ENCODE measurements around the gene ZFYVE26.
"Not testable (repeated sequence)": the region's sequence is repeated elsewhere in the genome, so short reads cannot be mapped to it uniquely, and the experiment has no call there.

ZFYVE26 gene

DNA sequence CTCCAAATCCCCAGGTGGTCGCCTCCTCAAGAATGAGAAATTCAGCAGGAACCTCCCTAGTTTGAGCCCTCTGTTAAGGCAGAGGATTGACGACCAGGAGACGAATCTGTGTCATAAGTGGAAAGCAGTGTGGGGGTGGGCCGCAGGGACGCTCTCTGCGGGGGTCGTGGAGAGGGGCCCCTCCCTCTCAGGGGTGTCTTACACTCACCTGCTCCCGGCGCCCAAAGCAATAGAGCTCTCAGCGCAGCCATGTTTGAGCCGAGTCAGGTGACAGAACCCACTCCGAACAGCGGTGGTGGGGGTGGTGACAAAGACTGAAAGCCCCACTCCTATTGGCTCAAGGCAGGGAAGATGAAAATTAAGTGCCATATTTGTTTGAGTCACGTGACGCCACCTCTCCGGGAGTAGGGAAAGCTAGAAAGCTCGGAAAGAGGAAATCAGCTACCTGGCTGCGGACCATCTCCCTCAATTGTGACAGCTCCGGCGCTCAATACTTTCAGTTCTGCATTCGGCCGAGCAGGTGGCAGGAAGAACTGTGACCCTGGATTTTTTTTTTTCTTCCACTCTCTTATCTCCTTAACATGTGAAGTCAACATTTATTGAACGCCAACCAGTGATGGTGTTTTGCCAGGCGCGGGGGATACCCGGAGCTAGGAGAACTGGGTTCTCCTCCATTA, at the start of gene ZFYVE26:
ZFYVE26 (minus strand) TSS at position 265 of the 677 bp plus-strand sequence. CDS start 627 bp downstream, outside the sequence.
- peak; percentile 80 for DNase-seq (ENCODE audit: low read depth)

DNA sequence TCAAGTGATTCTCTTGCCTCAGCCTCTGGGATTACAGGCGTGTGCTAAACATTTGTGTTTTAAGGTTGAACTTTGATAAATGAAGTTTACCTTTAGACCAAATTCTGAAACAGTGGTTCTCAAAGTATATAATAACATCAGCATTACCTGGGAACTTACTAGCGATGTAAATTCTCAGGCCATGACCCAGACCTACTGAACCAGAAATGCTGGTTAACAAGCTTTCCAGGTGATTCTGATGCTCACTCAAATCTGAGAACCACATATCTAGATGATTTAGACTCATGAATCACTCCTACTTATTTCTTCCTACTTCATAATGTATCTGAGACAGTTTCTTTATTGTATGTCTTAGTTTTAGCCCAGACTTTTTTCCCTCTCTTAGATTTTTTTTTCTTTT, 46.8 kb upstream of the ZFYVE26 start:
- DNase-seq (ENCODE audit: low read depth): no peak

DNA sequence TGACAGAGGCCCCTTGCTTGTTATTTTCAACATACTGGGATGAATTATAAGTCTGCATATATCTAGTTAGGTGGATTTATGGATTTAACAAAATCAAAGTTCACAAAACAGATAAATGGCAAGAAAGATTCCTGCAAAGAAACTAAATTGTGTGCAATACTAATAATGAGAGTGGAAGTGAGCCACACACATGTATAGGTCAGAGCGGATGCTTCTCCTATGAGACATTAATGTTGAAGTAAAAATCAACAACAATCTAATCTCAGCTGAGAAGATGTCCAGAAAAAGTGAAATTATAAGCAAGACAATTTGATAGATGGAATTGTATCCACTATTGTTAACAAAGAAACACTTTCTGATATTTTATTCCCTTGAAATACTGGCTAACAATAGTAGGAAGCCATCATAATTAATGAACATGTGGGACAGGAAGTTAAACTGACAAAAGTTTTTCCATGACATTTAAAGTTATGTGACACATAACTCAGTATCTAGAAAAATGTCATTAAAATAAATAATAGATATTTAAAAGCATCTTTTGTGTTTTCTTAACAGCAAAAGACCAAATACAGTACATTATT, 42.9 kb upstream of the ZFYVE26 start:
- no peak for DNase-seq (ENCODE audit: low read depth)

DNA sequence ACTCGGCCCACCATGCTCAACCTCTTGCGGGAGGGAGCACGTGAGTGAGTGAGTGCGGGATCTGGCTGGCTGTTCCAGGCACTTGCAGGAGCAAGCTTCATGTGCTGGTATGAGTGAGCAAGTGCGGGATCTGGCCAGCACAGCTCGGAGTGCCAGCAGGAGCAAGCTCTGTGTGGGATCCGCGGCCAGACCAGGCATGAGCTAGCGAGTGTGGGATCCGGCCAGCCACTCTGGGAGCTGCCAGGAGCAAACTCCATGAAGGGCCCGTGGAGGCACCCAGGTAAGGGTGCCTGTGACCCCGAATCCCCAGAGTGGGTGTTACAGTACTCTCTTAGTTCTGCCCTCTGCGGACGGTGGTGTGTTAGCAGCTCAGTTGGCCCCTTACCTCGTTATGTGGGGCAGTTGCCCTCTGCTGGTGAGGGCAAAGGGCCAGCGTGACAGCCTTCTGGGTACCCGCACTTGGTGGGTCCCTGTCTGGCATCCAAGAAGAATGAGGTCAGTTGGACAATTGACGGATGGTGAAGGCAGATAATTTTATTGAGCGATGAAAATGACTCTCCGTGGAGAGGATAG, 41.5 kb upstream of the ZFYVE26 start:
- DNase-seq (ENCODE audit: low read depth): no peak

DNA sequence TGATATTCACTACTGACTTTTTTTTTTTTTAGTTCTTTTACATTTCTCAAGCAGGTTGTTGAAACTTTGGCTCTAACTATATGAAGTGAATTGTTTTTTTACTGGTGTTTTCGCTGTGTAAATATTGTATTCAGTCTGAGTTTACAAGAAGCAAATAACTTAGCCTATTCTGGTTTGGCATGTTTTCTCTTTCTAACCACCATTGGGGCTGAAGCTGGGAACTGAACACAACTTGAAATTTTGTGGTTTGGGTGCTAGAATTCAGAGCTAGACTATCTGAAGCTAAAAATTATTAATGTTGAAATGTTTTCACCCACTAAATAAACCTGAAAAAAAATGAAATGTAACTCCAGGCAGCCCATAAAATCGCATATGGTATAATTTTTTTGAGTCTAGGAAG, 40.4 kb upstream of the ZFYVE26 start:
- DNase-seq (ENCODE audit: low read depth): no peak

DNA sequence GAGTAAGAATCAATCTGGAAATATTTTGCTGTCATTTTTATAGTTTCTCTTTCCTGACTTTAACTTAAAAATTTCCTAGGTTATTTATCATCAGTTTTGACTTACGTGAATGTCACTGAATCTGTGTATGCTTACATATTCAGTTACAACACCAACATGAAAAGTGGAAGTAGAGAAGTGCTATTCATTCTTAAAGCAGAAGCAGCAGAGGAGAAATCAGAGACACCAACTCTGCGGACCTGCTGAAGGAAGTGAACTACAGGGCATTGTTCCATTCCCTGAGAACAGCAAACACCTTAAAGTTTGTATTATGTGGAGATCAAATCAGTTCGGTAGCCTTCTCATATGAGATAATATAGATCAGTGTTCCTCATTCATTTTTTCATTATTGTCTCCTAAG, 37.3 kb upstream of the ZFYVE26 start:
- no peak for DNase-seq (ENCODE audit: low read depth)

DNA sequence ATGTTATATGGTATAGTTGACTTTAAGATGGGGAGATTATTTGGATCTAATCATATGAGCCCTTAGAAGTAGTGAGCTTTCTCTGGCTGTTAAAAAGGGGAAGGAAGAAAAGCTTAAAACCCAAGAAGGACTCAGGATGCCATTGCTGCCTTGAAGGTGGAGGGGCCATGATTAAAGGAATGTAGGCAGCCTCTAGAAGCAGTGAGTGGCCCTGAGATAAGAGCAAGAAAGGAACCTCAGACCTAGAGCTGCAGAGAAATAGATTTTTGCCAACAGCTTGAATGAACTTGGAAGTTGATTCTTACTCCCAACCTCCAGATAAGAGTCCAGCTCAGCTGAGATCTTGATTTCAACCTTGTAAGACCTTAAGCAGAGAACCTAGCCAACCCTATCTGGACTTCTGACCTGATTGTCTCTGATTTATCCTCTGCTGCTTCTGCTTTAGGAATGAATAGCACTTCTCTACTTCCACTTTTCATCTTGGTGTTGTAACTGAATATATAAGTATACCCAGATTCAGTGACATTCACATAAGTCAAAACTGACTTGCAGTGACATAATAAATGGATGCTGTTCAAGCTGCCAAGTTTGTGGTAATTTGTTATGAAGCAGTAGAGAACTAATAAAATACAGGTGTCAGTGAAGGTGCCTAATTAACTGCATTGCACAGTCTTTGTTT, 36.7 kb upstream of the ZFYVE26 start:
- DNase-seq (ENCODE audit: low read depth): no peak

DNA sequence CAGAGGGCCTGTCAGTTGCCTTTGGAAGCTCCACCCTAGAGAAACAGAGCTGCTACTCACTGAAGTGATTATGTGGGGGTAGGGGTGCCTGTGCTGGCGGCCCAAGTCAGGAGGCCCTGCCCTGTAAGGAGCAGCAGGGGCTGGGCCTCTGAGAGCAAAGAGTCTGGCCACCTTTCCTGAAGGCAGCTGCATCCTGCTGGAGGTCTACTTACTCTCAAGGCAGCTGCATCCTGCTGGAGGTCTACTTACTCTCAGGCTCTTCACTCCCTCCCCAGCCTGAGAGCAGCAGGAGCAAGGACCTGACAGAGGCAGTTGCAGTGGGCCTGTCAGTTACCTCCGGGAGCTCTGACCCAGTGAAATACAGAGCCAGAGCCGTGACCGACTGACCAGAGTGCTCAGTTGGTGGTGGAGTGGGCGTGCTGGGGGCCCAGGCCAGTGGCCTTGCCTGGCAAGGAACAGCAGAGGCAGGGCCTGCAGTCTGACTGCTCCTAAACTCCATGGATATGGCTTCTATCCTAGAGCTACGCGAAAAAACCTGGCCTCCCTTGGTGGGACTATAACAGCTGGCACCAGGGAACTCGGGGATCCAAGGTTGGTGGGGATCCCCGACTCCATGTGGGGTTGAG, 35.5 kb upstream of the ZFYVE26 start:
- DNase-seq (ENCODE audit: low read depth): no peak

DNA sequence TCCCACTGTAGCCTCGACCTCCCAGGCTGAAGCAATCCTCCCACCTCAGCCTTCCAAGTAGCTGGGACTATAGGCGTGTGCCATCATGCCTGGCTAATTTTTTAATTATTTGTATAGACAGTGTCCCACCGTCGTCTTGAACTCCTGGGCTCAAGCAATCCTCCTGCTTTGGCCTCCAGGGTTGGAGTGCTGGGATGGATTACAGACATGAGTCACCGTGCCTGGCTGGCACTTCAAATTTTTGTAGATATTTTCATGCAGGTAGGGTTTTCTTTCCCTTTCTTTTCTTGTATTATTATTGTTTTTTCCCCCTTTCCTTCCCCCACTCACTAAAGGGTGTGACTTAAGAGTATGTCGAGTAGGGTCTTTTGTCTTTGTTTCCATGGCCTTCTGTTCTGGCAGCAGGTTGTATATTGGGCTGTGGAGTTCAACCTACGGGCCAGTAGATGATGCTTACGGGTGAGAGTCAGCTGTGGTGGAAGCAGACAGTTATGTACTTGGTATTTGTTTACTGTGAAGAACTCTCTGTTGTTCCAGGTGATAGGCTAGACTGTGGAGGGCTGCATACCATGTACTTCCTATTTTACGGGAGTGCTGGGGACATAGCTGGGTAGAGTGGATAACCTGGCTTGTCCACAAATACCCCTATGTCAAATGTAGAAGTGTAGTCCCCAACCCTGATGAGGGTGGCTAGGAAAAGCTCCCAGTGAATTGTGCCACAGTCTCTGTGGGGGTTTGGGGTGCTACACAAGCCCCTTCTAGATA, 33.9 kb upstream of the ZFYVE26 start:
- DNase-seq (ENCODE audit: low read depth): no peak

DNA sequence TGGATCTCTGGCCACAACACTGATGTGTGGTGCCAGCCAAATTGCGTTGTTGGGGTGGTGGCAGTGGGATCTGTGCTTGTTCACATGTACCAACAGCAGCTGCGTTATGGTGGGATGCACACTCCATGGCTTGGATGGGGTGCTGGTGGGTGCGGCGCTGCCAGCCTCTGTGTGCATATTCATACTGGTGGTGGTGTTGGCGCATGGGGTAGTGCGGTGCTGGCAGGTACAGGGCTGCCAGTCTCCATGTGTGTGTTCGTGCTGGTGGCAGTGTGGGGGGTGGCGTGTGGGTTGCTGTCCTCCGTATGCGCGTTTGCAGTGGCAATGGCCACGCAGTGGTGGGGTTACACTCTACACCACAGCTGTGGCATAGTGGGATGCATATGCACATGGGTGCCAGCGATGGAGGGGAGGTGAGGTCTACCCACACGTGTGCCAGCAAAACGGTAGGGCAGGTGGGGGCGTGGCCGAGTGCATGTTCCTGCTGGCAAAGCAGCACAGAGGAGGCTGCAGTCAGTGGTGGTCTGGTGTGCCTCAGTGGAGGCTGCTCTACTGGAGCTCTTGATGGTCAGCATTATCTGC, 29.7 kb upstream of the ZFYVE26 start:
- DNase-seq (ENCODE audit: low read depth): no peak

DNA sequence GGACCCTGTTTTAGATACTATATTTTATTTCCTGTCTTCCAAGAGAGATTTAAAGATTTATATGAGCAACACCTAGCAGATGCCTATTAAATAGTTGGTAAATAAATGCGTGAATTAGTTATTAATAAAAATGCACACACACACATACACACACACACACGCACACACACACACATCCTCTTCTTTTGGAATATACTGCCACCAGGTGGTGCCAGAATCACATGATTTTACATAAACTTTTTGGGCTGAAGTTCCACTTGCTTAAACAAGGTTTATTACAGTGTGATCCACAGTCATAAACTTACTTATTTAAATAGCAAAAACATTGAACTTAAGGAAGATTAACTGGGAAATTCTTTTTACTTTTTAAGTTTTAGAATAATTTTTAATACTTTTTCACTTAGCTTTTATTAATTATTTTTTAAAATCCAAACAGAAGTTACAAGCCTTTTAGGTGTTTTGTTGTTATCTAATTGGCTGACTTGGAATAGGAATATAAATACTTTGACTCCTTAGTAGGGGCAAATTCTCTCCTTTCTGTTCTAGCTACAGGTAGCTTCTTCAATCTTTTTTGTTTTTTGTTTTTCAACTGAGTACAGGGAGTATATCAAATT, 20.7 kb upstream of the ZFYVE26 start:
- DNase-seq (ENCODE audit: low read depth): peak; percentile 24

DNA sequence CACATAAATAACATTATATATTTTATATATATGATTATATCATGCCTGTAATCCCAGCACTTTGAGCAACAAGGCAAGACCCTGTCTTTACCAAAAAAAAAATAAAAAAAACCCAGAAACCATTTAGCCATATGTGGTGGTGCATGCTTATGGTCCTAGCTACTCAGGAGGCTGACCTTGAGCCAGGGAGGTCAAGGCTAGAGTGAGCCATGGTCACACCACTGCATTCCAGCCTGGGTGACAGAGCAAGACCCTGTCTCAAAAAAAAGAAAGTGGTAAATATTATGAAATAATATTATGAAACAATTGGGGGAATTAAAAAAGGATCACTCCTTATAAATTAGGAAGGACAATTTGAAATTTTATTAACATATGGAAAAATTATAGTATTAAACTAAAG, 19.2 kb upstream of the ZFYVE26 start:
- DNase-seq (ENCODE audit: low read depth): no peak

DNA sequence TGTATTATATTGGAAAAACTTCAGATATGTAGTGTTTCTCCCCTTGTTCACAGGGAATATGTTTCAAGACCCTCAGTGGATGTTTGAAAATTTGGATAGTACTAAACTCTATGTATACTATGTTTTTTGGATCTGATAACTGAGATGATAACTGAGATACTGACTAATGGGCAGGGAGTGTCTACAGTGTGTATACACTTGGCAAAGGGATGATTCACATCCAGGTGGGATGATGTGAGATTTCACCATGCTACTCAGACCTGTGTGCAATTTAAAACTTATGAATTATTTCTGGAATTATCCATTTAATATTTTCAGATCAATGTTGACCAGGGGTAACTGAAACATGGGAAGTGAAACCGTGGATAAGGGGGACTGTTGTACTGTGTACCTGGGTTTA, 17.0 kb upstream of the ZFYVE26 start:
- DNase-seq (ENCODE audit: low read depth): no peak

DNA sequence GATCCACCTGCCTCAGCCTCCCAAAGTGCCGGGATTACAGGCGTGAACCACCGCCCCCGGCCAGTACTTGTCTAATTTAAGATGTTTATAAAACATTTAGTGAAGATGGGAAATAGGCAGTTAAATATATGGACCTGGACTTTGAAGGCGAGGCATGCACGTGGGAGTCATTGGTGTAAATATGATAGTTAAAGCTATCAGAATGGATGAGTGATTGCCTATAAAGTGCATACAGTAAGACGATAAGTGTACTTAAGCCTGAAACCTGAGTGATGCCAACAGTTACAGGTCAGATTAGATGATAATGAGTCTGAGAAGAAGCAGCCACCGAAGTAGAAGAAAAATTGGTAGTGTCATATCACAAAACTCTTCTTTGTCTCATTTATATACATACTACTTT, 14.7 kb upstream of the ZFYVE26 start:
- no peak for DNase-seq (ENCODE audit: low read depth)

DNA sequence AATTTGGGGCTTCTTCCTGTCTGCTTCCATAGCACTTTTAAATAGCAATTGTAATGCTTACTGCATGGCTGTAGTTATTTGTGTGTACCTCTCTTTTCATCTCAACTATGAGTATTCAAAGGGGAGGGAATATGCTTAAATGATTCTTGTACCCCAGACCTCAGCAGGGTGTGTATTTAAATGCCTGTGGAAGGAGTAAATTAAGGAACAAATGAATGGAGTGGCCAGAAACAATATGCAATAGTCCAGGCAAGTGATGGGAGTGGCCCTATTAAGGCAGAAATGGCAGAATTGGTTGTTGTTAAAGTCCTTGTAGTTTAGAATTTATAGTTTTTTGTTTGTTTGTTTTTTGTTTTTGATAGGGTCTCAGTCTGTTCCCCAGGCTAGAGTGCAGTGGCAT, 4.7 kb upstream of the ZFYVE26 start:
- DNase-seq (ENCODE audit: low read depth): no peak

DNA sequence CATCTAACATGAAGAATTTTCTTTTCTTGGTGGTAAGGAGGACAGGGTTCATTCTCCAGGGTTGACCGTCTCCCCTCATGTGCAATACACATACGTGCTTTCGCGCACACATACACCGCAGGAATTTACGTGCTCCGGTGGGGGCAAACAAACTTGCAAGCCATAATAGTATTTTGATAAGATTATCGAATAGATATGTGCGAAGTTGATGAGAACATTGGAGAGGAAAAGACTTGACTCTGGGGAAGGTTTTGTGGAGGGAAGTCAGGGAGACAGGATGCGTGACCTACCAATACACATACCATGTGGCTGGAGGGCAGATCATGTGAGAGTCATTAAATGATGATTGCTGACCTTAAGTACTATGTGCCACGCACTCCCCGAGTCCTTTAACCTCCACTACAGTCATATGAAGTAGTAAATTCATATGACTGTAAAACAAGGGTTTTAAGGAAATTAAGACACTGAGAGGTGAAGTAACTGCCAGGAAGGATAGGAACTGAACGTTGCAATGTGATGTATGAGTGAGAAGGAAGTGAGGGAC, 4.1 kb upstream of the ZFYVE26 start:
- DNase-seq (ENCODE audit: low read depth): no peak

DNA sequence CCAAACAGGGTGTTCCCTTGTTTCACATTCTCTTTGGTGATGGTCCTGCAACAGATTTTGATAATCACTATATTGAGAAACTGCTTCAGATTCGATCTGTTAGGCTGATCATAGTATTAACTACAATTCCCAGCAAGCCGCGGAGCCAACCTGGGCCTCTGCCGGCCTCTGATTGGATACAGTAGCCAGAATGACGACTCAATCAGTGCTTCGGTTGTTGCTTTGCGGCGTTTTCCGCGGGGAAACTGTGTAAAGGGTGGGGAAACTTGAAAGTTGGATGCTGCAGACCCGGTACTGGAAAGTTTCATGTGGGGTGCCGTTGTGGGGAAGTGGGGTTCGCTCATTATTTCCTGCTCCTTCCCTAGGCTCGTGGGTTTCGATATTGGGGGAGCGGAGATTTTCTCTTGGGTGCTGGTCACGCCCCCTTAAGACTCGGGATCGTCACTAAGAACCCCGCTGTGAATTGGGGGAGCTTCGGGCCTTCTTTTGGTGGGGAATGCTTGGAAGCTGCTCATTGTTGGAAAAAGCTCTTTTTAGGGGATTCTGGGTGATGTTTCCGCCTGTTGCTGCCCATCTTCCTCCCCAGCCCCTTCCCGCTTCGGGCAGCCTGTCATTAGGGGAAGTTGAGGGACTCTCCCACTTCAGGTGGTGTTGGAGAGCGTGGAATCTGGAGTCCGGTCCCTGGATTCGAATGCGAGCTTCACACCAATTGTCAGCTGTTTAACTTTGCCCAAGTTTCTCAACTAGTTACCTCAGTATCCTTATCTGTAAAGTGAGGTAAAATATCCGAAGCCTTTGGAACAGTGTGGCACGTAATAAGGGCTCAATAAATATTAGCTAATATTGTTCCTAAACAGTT, 3.4 kb upstream of the ZFYVE26 start, which contains the start of gene RAD51B:
RAD51B (plus strand) TSS at position 217 of the 859 bp plus-strand sequence.
- DNase-seq (ENCODE audit: low read depth): peak; percentile 65

DNA sequence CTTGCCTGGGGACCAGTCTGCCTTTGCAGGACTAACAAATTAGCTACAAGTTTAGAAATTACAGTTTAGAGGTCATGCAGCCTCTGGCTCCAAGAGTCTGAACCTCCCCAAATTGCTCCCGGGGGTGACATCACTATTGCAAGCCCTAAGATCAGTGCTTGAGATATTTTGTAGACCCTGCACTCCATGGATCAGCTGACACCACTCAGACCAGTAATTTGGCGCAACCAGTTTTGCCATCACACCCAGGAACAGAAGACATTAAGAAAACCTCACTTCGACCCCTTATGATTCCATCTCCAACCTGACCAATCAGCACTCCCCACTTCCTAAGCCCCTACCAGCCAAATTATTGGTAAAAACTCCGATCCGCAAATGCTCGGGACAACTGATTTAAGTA, 2.1 kb upstream of the ZFYVE26 start:
- DNase-seq (ENCODE audit: low read depth): not testable (repeated sequence)

DNA sequence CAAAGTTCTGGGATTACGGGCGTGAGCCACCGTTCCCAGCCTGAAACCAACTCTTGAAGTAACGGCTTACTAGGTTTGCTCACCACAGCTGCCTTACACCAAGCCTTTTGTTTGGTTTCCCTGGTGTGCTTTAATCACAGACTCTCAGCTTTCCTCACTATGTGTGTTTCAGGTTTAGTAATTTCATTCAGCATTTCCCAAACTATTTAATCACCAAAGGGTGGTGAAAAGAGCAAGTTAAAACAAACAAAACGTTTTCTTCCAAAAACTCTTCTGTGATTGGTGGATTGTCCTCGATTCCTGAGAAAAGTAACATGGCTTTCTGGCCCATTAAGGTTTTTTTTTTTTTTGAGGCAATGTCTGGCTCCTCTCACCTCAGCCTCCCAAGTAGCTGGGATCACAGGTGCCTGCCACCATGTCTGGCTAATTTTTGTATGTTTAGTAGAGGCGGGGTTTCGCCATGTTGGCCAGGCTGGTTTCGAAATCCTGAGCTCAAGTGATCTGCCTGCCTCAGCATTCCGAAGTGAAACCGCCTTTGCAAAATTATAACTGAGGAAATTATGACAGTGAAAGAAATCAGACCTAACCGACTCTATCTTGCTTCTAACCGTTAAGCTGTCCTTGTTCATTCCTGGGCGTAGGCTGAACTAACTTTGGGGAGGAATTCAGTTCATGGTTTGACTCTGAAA, 1.5 kb upstream of the ZFYVE26 start:
- no peak for DNase-seq (ENCODE audit: low read depth)
